Upper lobe of left lung (tissue), 6 donors: ENCODE results near the gene DLG5. TPM values are rescaled to one million over a fixed set of nuclear protein-coding genes. Genes with fewer than 3 reads are reported as not detected.
A peak's percentile ranks its signal among the peaks of the same experiment; 100 is the strongest.

ENCODE experiments used
- ATAC-seq, 2 donors: fragments of 200-7000 bp; cut with Tn5 transposase; one replicate each; pipeline ENCODE4 v1.9.1; 2022; ENCODE audit warnings: mild to moderate bottlenecking in 2 of 2, moderate library complexity in 2 of 2; ENCODE audit not compliant: low FRiP score in 2 of 2
- DNase-seq, 2 donors: peaks; one replicate each; pipeline ENCODE4 v3.0.0-alpha.2; 2019 to 2020
- H3K27ac ChIP-seq, 4 donors: fragments of 200-600 bp; sonication (generic); one replicate each; pipeline ENCODE4 v1.5.1; 2016 to 2019
- H3K27me3 ChIP-seq, 4 donors: fragments of 200-600 bp; sonication (generic); one replicate each; pipeline ENCODE4 v1.5.1; 2017 to 2019
- H3K36me3 ChIP-seq, 4 donors: fragments of 200-600 bp; sonication (generic); one replicate each; pipeline ENCODE4 v1.5.1; 2016 to 2019
- H3K4me1 ChIP-seq, 4 donors: fragments of 200-600 bp; sonication (generic); one replicate each; pipeline ENCODE4 v1.5.1; 2018 to 2019
- H3K4me3 ChIP-seq, 4 donors: fragments of 200-600 bp; sonication (generic); one replicate each; pipeline ENCODE4 v1.5.1; 2017 to 2019; ENCODE audit warnings: mild to moderate bottlenecking in 2 of 4, moderate library complexity in 1 of 4
- H3K9me3 ChIP-seq, 4 donors: fragments of 200-600 bp; sonication (generic); one replicate each; pipeline ENCODE4 v1.5.1; 2018 to 2019
- CTCF ChIP-seq, 6 experiments: fragments of 450-650 bp in 4 of 6; fragments of 200-600 bp in 2 of 6; sonication (generic) in 2 of 6; IDR thresholded peaks; one replicate each; pipeline ENCODE4 v1.5.1; 2016 to 2019; ENCODE audit warnings: antibody characterized with exemption in 6 of 6
- EP300 ChIP-seq, 4 donors: sonication (generic); formaldehyde crosslinking; IDR thresholded peaks; one replicate each; pipeline ENCODE4 v1.5.1; 2017; ENCODE audit warnings: antibody characterized with exemption in 4 of 4, control low read depth in 2 of 4
- POLR2A ChIP-seq, 4 donors: fragments of 450-650 bp; IDR thresholded peaks; one replicate each; pipeline ENCODE4 v1.5.1; 2016 to 2017; ENCODE audit warnings: antibody characterized with exemption in 4 of 4, mild to moderate bottlenecking in 2 of 4
- POLR2AphosphoS5 ChIP-seq, 2 donors: sonication (generic); formaldehyde crosslinking; IDR thresholded peaks; one replicate each; pipeline ENCODE4 v1.5.1; 2017; ENCODE audit warnings: antibody characterized with exemption in 2 of 2
- WGBS, 2 donors: methylation state at CpG; one replicate each; pipeline ENCODE4 v1.1.5; 2017 to 2018; 5-methylcytosine and 5-hydroxymethylcytosine counted together
- total RNA-seq, 6 donors: library from RNA; depleted of rRNA in 4 of 6; stranded (reverse); fragments of >200 nt in 4 of 6; gene quantifications; one replicate each; pipeline versions ENCODE4 v1.1.0 to v1.2.1, GENCODE V29; 2016 to 2021
- donor health status: DM: no; HTN: no; CAD: no; lungs with moderate emphysema.
- donor health status: DM: no; HTN: yes; CAD: no; lungs with severe emphysema.

Gene DLG5
- total RNA-seq, 6 donors from 2014 or later: 14.6 to 51.3 (median 23.4) TPM

- H3K4me1 ChIP-seq: peaks cover 10 to 27% (median 21%) of the 10 kb centered on the region in 4 donors
- ATAC-seq: no peak
- no peaks in the 10 kb centered on the region for H3K36me3 ChIP-seq
- no peak for DNase-seq
- no peak overlapping the region for H3K4me3 ChIP-seq
- WGBS, 2 donors: 75 to 98% methylated on average over 6 to 7 of the region's 7 CpGs
- TF ChIP-seq EP300 (IDR thresholded peaks at IDR 0.05) (no peak), CTCF (IDR thresholded peaks at IDR 0.05) (no peak), POLR2A (IDR thresholded peaks at IDR 0.05) (no peak), POLR2AphosphoS5 (IDR thresholded peaks at IDR 0.05) (no peak)
- H3K27ac ChIP-seq: no peak overlapping the region
- no peaks in the 10 kb centered on the region for H3K9me3 ChIP-seq
- no peaks in the 10 kb centered on the region for H3K27me3 ChIP-seq
These were observed 5.2 kb downstream of the DLG5 start for GRCh38 chr10:77921395-77921794.

GRCh38 chr10:77920495-77920894 lies 6.1 kb downstream of the DLG5 start:
- Histone ChIP-seq H3K36me3 (no peaks in the 10 kb centered on the region), H3K4me1 (peaks cover 7 to 19% (median 15%) of the 10 kb centered on the region in 4 donors), H3K4me3 (no peak overlapping the region), H3K9me3 (no peaks in the 10 kb centered on the region), H3K27ac (no peak overlapping the region), H3K27me3 (no peaks in the 10 kb centered on the region)
- ATAC-seq (no peak), DNase-seq (no peak)
- WGBS, 2 donors: 61 to 79% methylated on average over 4 of the region's 4 CpGs
- TF ChIP-seq POLR2A (IDR thresholded peaks at IDR 0.05): no peak
- no peak for TF ChIP-seq CTCF (IDR thresholded peaks at IDR 0.05)
- no peak for TF ChIP-seq POLR2AphosphoS5 (IDR thresholded peaks at IDR 0.05)
- no peak for TF ChIP-seq EP300 (IDR thresholded peaks at IDR 0.05)

GRCh38 chr10:77919713-77920108 lies 6.8 kb downstream of the DLG5 start:
- peaks cover 0 to 11% (median 7%) of the 10 kb centered on the region in 4 donors for H3K4me1 ChIP-seq
- no peaks in the 10 kb centered on the region for H3K36me3 ChIP-seq
- H3K27me3 ChIP-seq: no peaks in the 10 kb centered on the region
- DNase-seq: no peak
- no peak overlapping the region for H3K4me3 ChIP-seq
- ATAC-seq: peak in 1 of 2 donors; percentile 10
- 66 to 70% methylated on average over 4 of the region's 4 CpGs for WGBS, 2 donors
- TF ChIP-seq CTCF (IDR thresholded peaks at IDR 0.05) (no peak), EP300 (IDR thresholded peaks at IDR 0.05) (no peak), POLR2A (IDR thresholded peaks at IDR 0.05) (no peak), POLR2AphosphoS5 (IDR thresholded peaks at IDR 0.05) (no peak)
- H3K27ac ChIP-seq: no peak overlapping the region
- H3K9me3 ChIP-seq: no peaks in the 10 kb centered on the region

GRCh38 chr10:77915319-77916105 lies 11.0 kb downstream of the DLG5 start:
- TF ChIP-seq POLR2A (IDR thresholded peaks at IDR 0.05) (no peak), CTCF (IDR thresholded peaks at IDR 0.05) (no peak), EP300 (IDR thresholded peaks at IDR 0.05) (no peak), POLR2AphosphoS5 (IDR thresholded peaks at IDR 0.05) (no peak)
- no peak for ATAC-seq
- Histone ChIP-seq H3K27ac (no peak overlapping the region), H3K4me1 (peaks cover 0 to 20% (median 8%) of the 10 kb centered on the region in 4 donors), H3K27me3 (no peaks in the 10 kb centered on the region), H3K4me3 (no peak overlapping the region), H3K36me3 (no peaks in the 10 kb centered on the region), H3K9me3 (no peaks in the 10 kb centered on the region)
- no peak for DNase-seq
- WGBS, 2 donors: 75 to 82% methylated on average over 10 of the region's 10 CpGs

GRCh38 chr10:77913090-77913489 lies 13.5 kb downstream of the DLG5 start:
- Histone ChIP-seq H3K27me3 (no peaks in the 10 kb centered on the region), H3K4me3 (no peak overlapping the region), H3K9me3 (no peaks in the 10 kb centered on the region), H3K27ac (no peak overlapping the region), H3K4me1 (peaks cover 0 to 23% (median 12%) of the 10 kb centered on the region in 4 donors), H3K36me3 (no peaks in the 10 kb centered on the region)
- DNase-seq: no peak
- WGBS, 2 donors: 58 to 59% methylated on average over 4 of the region's 4 CpGs
- ATAC-seq: no peak
- no peak for TF ChIP-seq POLR2A (IDR thresholded peaks at IDR 0.05)
- TF ChIP-seq POLR2AphosphoS5 (IDR thresholded peaks at IDR 0.05): no peak
- TF ChIP-seq EP300 (IDR thresholded peaks at IDR 0.05): no peak
- TF ChIP-seq CTCF (IDR thresholded peaks at IDR 0.05): no peak
